Osteocyte (in vitro differentiated cells): ENCODE results near the gene BLTP3B. TPM values are rescaled to one million over a fixed set of nuclear protein-coding genes. Genes with fewer than 3 reads are reported as not detected.
A peak's percentile ranks its signal among the peaks of the same experiment; 100 is the strongest.

Experiments used
- DNase-seq: peaks from one replicate; pipeline ENCODE4 v3.0.0; 2021; ENCODE audit warnings: mixed read lengths; ENCODE audit not compliant: unreplicated experiment; ENCODE audit errors: extremely low spot score
- H3K27ac Mint-ChIP-seq: one replicate; pipeline ENCODE4 v1.8.0; 2021; ENCODE audit warnings: mild to moderate bottlenecking, mixed read lengths; ENCODE audit not compliant: unreplicated experiment
- H3K27me3 Mint-ChIP-seq: one replicate; pipeline ENCODE4 v1.8.0; 2021; ENCODE audit warnings: mixed read lengths; ENCODE audit not compliant: unreplicated experiment
- H3K36me3 Mint-ChIP-seq: one replicate; pipeline ENCODE4 v1.8.0; 2021; ENCODE audit warnings: mixed read lengths; ENCODE audit not compliant: unreplicated experiment
- H3K4me1 Mint-ChIP-seq: one replicate; pipeline ENCODE4 v1.8.0; 2021; ENCODE audit warnings: mixed read lengths; ENCODE audit not compliant: unreplicated experiment
- H3K4me3 Mint-ChIP-seq: one replicate; pipeline ENCODE4 v1.8.0; 2021; ENCODE audit warnings: mild to moderate bottlenecking, moderate library complexity, mixed read lengths; ENCODE audit not compliant: unreplicated experiment
- H3K9me3 Mint-ChIP-seq: one replicate; pipeline ENCODE4 v1.8.0; 2021; ENCODE audit warnings: mixed read lengths; ENCODE audit not compliant: unreplicated experiment
- total RNA-seq: library from RNA; stranded (reverse); gene quantifications from 2 replicates; pipeline ENCODE4 v1.2.1, GENCODE V29; 2021
- TF ChIP-seq, protein P1 (sequence below): fragments of 200-600 bp; sonication (generic); IDR thresholded peaks from 2 replicates; pipeline ENCODE4 v1.5.0; 2021; ENCODE audit warnings: antibody characterized with exemption, mild to moderate bottlenecking, moderate library complexity

Gene BLTP3B
- total RNA-seq, 1 donor from 2014 or later, result 16.2 TPM

DNA sequence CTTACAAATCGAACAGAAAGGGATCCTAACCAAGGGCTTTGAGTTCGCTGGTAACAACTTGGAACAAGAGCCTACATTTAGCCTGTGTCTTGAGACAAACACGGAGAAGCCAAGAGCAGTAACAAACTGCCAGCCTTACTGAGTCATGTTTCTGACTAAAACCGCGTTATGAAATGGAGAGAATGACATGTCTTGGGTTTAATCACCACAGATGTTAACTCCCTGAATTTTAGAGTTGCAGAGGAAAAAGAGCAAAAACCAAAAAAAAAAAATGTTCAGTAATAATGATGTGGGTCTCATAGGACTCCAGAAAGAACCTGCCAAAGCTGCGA is 1.0 kb downstream of the BLTP3B start:
- TF ChIP-seq, protein P1, sequence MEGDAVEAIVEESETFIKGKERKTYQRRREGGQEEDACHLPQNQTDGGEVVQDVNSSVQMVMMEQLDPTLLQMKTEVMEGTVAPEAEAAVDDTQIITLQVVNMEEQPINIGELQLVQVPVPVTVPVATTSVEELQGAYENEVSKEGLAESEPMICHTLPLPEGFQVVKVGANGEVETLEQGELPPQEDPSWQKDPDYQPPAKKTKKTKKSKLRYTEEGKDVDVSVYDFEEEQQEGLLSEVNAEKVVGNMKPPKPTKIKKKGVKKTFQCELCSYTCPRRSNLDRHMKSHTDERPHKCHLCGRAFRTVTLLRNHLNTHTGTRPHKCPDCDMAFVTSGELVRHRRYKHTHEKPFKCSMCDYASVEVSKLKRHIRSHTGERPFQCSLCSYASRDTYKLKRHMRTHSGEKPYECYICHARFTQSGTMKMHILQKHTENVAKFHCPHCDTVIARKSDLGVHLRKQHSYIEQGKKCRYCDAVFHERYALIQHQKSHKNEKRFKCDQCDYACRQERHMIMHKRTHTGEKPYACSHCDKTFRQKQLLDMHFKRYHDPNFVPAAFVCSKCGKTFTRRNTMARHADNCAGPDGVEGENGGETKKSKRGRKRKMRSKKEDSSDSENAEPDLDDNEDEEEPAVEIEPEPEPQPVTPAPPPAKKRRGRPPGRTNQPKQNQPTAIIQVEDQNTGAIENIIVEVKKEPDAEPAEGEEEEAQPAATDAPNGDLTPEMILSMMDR, result no peak
- Mint-ChIP-seq H3K27ac (peak overlapping the region; percentile 90), H3K27me3 (no peaks in the 10 kb centered on the region), H3K36me3 (no peaks in the 10 kb centered on the region), H3K4me1 (peaks cover 14% of the 10 kb centered on the region), H3K9me3 (no peaks in the 10 kb centered on the region), H3K4me3 (peak overlapping the region; percentile 94)
- no peak for DNase-seq

GRCh38 chr12:100138803-100139098 is 3.9 kb downstream of the BLTP3B start:
- TF ChIP-seq, protein P1, result no peak
- Mint-ChIP-seq H3K4me3 (no peak overlapping the region), H3K9me3 (no peaks in the 10 kb centered on the region), H3K27ac (no peak overlapping the region), H3K4me1 (peaks cover 14% of the 10 kb centered on the region), H3K27me3 (no peaks in the 10 kb centered on the region), H3K36me3 (no peaks in the 10 kb centered on the region)
- DNase-seq, result no peak

GRCh38 chr12:100138048-100138802 is 4.4 kb downstream of the BLTP3B start:
- no peak overlapping the region for H3K27ac Mint-ChIP-seq
- no peak for DNase-seq
- H3K4me1 Mint-ChIP-seq, result peaks cover 14% of the 10 kb centered on the region
- H3K9me3 Mint-ChIP-seq, result no peaks in the 10 kb centered on the region
- H3K36me3 Mint-ChIP-seq, result no peaks in the 10 kb centered on the region
- TF ChIP-seq, protein P1, result peak; percentile 52
- H3K27me3 Mint-ChIP-seq, result no peaks in the 10 kb centered on the region
- peak overlapping the region; percentile 4 for H3K4me3 Mint-ChIP-seq

DNA sequence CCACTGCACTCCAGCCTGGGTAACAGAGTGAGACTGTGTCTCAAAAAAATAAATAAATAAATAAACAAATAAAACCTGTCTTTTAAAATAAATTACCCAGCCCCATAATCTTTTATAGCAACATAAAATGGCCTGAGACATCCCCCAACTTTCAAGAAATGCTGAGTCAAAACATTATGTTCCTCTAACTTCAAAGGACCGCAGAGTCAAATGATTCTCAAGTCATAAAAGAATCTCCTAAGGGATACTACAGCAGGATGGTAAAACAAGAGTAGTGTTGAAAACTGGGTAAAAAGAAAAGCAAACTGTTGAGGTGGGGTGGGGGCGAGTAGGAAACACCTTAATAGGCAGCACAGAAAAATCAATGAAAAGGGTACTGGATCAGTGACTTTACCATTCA is 9.5 kb downstream of the BLTP3B start:
- Mint-ChIP-seq H3K4me1 (peaks cover 4% of the 10 kb centered on the region), H3K4me3 (no peak overlapping the region), H3K27ac (no peak overlapping the region), H3K27me3 (no peaks in the 10 kb centered on the region), H3K9me3 (peaks cover 4% of the 10 kb centered on the region), H3K36me3 (peaks cover 3% of the 10 kb centered on the region)
- DNase-seq, result no peak
- TF ChIP-seq, protein P1, result no peak

DNA sequence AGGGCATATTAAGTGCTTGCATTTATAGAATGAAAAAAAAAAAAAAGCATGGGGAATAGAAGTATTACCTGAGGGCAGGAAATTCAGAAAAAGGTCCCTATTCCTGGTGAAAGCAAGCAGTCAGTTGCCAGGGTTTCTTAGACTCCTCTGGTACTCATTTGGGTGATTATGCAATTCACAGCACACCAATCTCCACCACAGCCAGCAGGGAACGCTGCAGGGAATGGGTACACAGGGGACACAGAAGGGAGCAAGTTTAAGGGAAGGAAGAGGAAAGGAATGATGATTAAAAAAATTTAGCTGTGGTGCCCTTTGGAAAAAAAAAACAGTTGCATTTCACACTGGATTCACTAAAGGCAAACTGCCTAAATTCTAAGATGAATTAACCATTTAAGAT is 14.2 kb downstream of the BLTP3B start:
- Mint-ChIP-seq H3K27ac (peak overlapping the region; percentile 45), H3K27me3 (no peaks in the 10 kb centered on the region), H3K4me1 (peaks cover 7% of the 10 kb centered on the region), H3K36me3 (peaks cover 3% of the 10 kb centered on the region), H3K9me3 (peaks cover 4% of the 10 kb centered on the region), H3K4me3 (no peak overlapping the region)
- TF ChIP-seq, protein P1, result peak; percentile 43
- no peak for DNase-seq
